Fibroblast of lung (primary cell): ENCODE measurements around the gene DCAF7. TPM values are rescaled to one million over a fixed set of nuclear protein-coding genes. Genes with fewer than 3 reads are reported as not detected.

ENCODE experiments used
- DNase-seq, 2 donors: peaks; one replicate each; pipeline versions ENCODE4 v3.0.0 to v3.0.0-alpha.2; 2010; ENCODE audit warnings: low read depth in 2 of 2
- H2AFZ ChIP-seq: 2 replicates; pipeline ENCODE4 v1.5.1; 2012; ENCODE audit warnings: low read length, control low read depth, inconsistent platforms
- H3K27ac ChIP-seq: 2 replicates; pipeline ENCODE4 v1.5.1; 2011; ENCODE audit warnings: low read length, control low read depth; ENCODE audit not compliant: insufficient read depth
- H3K27me3 ChIP-seq: 2 replicates; pipeline ENCODE4 v1.5.1; 2011; ENCODE audit warnings: mild to moderate bottlenecking, low read length; ENCODE audit not compliant: control insufficient read depth, insufficient read depth
- H3K36me3 ChIP-seq: 2 replicates; pipeline ENCODE4 v1.5.1; 2011; ENCODE audit warnings: low read length; ENCODE audit not compliant: control insufficient read depth, insufficient read depth
- H3K4me1 ChIP-seq: 2 replicates; pipeline ENCODE4 v1.5.1; 2011; ENCODE audit warnings: low read length; ENCODE audit not compliant: control insufficient read depth, insufficient read depth; ENCODE audit errors: extremely low read depth
- H3K4me2 ChIP-seq: 2 replicates; pipeline ENCODE4 v1.5.1; 2011; ENCODE audit warnings: low read length, control low read depth; ENCODE audit not compliant: insufficient read depth; ENCODE audit errors: extremely low read depth
- H3K4me3 ChIP-seq, 4 experiments: fragments of 200-600 bp in 1 of 4; sonication (generic) in 1 of 4; replicated peaks in 1 of 4; 2 replicates each; pipeline ENCODE4 v1.5.1; 2011 to 2016; ENCODE audit warnings: low read length in 4 of 4, low read depth in 3 of 4, mild to moderate bottlenecking in 3 of 4, control low read depth in 2 of 4, inconsistent platforms in 1 of 4, mixed read lengths in 1 of 4; ENCODE audit not compliant: insufficient read depth in 1 of 4; ENCODE audit errors: control extremely low read depth in 1 of 4
- H3K79me2 ChIP-seq: 2 replicates; pipeline ENCODE4 v1.5.1; 2012; ENCODE audit warnings: mild to moderate bottlenecking, low read length, inconsistent platforms; ENCODE audit not compliant: control insufficient read depth, insufficient read depth
- H3K9ac ChIP-seq: 2 replicates; pipeline ENCODE4 v1.5.1; 2011; ENCODE audit warnings: mild to moderate bottlenecking, low read length, control low read depth; ENCODE audit not compliant: insufficient read depth
- H3K9me3 ChIP-seq: 2 replicates; pipeline ENCODE4 v1.5.1; 2012; ENCODE audit warnings: low read depth, low read length; ENCODE audit not compliant: control insufficient read depth, insufficient read depth
- H4K20me1 ChIP-seq: 2 replicates; pipeline ENCODE4 v1.5.1; 2011; ENCODE audit warnings: low read length; ENCODE audit not compliant: control insufficient read depth, insufficient read depth; ENCODE audit errors: extremely low read depth
- CTCF ChIP-seq, 2 donors: IDR thresholded peaks in 1 of 2; conservative IDR thresholded peaks in 1 of 2; 1 replicate in 1 of 2; 2 replicates in 1 of 2; pipeline ENCODE4 v1.5.1; 2011 to 2012; ENCODE audit warnings: low read length in 2 of 2, control low read depth in 1 of 2, inconsistent platforms in 1 of 2, low read depth in 1 of 2, mild to moderate bottlenecking in 1 of 2
- EZH2 ChIP-seq: IDR thresholded peaks from 2 replicates; pipeline ENCODE4 v1.5.1; 2012; ENCODE audit warnings: low read length, control low read depth, mild to moderate bottlenecking; ENCODE audit errors: missing control alignments
- polyA plus RNA-seq, 2 donors: library from polyadenylated mRNA; depleted of rRNA in 1 of 2; stranded (reverse) in 1 of 2; unstranded in 1 of 2; fragments of >200 nt; gene quantifications; 2 replicates each; pipeline ENCODE4 v1.2.1, GENCODE V29; 2011 to 2012; ENCODE audit warnings: missing spikeins in 1 of 2
- total RNA-seq: library from RNA; depleted of rRNA; stranded (reverse); fragments of >200 nt; gene quantifications from 2 replicates; pipeline ENCODE4 v1.2.1, GENCODE V29; 2014

DCAF7 gene
- total and polyA plus RNA-seq, 2 donors (not counting 1 experiment from before 2014, with no cell fraction given) = 13.9 to 38.8 TPM

- no peak overlapping the region for H3K4me3 ChIP-seq
- no peak for DNase-seq
- no peaks in the 10 kb centered on the region for H3K9me3 ChIP-seq
- no peaks in the 10 kb centered on the region for H3K79me2 ChIP-seq
- H2AFZ ChIP-seq = no peak overlapping the region
- H3K4me1 ChIP-seq = no peaks in the 10 kb centered on the region
- TF ChIP-seq EZH2 (no peak), CTCF (conservative IDR thresholded peaks at IDR 0.05 in 1 of 2, IDR thresholded peaks at IDR 0.05 in 1 of 2; ENCODE audit: low read depth in 1 of 2, low read length in 2 of 2) (no peak)
- no peaks in the 10 kb centered on the region for H3K27me3 ChIP-seq
- H3K9ac ChIP-seq = no peak overlapping the region
- no peak overlapping the region for H3K4me2 ChIP-seq
- peaks cover 6% of the 10 kb centered on the region for H3K36me3 ChIP-seq
- H3K27ac ChIP-seq = no peak overlapping the region
- H4K20me1 ChIP-seq = no peaks in the 10 kb centered on the region
Measured at GRCh38 chr17:63611354-63611753, 61.1 kb downstream of the DCAF7 start.

GRCh38 chr17:63613663-63614062, 63.4 kb downstream of the DCAF7 start:
- peaks cover 1% of the 10 kb centered on the region for H3K36me3 ChIP-seq
- H3K27ac ChIP-seq = no peak overlapping the region
- no peak overlapping the region for H3K4me2 ChIP-seq
- no peak overlapping the region for H2AFZ ChIP-seq
- no peaks in the 10 kb centered on the region for H3K27me3 ChIP-seq
- no peak overlapping the region for H3K4me3 ChIP-seq
- DNase-seq = no peak
- no peaks in the 10 kb centered on the region for H4K20me1 ChIP-seq
- no peak for TF ChIP-seq CTCF (conservative IDR thresholded peaks at IDR 0.05 in 1 of 2, IDR thresholded peaks at IDR 0.05 in 1 of 2; ENCODE audit: low read depth in 1 of 2, low read length in 2 of 2)
- no peak for TF ChIP-seq EZH2
- no peaks in the 10 kb centered on the region for H3K9me3 ChIP-seq
- H3K4me1 ChIP-seq = no peaks in the 10 kb centered on the region
- no peak overlapping the region for H3K9ac ChIP-seq
- no peaks in the 10 kb centered on the region for H3K79me2 ChIP-seq

- Histone ChIP-seq H3K4me1 (no peaks in the 10 kb centered on the region), H2AFZ (peak overlapping the region; percentile 77), H3K4me3 (peak overlapping the region; percentile 59 to 75 (median 60)), H3K27me3 (no peaks in the 10 kb centered on the region), H3K79me2 (peaks cover 30% of the 10 kb centered on the region), H3K36me3 (no peaks in the 10 kb centered on the region), H3K9me3 (no peaks in the 10 kb centered on the region), H3K27ac (peak overlapping the region; percentile 40), H4K20me1 (no peaks in the 10 kb centered on the region), H3K9ac (peak overlapping the region; percentile 29), H3K4me2 (peak overlapping the region; percentile 76)
- DNase-seq = no peak
- no peak for TF ChIP-seq EZH2
- TF ChIP-seq CTCF (conservative IDR thresholded peaks at IDR 0.05 in 1 of 2, IDR thresholded peaks at IDR 0.05 in 1 of 2; ENCODE audit: low read depth in 1 of 2, low read length in 2 of 2) = no peak
Measured at GRCh38 chr17:63621229-63621683, 71.0 kb downstream of the DCAF7 start.
